Retina (tissue), 1 donor: Measurements from ENCODE around the gene SLC1A7.

Experiments
- DNase-seq: peaks from one replicate; pipeline ENCODE4 v3.0.0-alpha.2; 2016

SLC1A7 gene

DNA sequence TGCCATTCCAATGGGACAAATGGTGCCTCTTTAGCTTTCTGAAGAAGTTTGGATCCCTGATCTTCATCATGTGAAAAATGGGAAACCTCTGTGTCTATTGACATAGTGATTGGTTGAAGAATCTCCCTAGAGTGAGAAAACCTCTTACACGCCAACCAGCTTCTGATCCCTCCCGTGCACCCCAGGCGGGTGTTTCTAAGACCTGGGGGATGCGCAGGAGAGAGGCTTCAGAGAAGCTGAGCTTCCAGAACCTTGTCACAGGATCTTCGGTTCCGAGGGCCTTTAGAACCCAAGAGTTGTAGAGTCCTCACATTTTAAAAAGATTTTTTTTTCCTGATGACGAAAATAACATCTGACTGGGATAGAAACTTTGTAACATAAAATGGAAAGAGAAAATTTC lies 69.2 kb downstream of the SLC1A7 start:
- no peak for DNase-seq

DNA sequence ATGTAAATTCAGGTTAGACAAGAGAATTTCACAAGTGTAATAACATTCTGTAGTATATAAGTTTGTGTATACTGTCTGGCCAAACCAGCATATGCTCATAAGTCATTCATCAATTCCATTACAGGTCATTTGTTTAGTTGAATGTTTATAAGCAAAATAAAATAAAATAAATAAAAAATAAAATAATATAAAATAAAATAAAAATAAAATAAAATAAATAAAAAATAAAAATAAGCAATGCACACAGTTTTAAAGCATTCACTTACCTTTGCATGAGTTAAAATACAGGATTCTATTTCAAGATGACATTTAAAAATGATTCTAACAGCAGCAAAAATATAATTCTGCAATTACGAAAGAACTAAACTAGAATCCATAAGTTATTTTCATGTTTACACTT lies 70.5 kb downstream of the SLC1A7 start:
- DNase-seq = no peak

DNA sequence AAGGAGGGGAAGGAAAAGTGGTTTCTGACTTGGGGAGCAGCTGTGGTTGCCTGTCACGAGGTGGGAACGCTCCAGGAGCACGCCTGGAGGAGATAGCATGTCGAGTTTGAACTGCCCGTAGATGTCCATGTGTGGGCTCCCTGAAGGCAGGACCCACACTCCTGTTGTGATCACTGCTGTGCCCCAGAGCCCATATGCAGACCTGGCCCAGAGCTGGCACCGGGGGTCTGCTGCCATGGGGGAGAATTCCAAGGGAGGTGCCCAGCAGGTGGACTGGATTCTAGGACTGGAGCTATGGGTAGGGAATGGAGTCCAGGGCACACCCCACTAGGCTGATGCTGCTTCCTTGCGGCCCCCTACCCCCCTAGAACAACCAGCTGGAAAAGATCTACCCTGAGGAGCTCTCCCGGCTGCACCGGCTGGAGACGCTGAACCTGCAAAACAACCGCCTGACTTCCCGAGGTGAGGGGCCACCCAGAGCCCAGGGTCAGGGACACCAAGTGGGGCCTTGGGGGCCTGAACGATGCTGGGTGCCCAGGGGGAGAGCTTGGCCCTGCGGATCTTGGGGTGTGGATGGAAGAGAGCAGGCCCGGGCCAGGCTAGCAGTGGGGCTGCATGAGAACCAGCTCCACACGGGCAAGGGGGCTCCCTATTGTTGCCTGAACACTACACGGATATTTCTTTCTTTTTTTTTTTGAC lies 71.1 kb downstream of the SLC1A7 start:
- DNase-seq = no peak

DNA sequence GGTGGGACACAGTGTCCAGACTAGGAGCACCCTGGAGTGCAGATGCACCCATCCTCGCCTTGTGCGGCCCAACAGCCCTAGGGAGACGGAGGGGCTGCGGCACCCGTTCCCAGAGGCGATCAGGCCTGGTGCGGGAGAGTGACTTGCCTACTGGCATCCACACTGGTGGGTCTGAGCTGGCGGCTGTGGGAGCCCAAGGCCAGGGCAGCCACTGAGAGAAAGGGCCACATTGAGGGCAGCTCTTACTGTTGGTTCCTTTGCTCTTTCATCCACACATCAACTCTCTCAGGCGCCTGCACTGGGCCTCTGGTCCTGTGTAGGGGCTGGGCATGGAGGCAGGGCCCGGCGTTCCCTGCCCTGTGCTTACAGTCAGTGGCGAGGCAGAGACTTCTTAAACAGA lies 71.8 kb downstream of the SLC1A7 start:
- DNase-seq = no peak

DNA sequence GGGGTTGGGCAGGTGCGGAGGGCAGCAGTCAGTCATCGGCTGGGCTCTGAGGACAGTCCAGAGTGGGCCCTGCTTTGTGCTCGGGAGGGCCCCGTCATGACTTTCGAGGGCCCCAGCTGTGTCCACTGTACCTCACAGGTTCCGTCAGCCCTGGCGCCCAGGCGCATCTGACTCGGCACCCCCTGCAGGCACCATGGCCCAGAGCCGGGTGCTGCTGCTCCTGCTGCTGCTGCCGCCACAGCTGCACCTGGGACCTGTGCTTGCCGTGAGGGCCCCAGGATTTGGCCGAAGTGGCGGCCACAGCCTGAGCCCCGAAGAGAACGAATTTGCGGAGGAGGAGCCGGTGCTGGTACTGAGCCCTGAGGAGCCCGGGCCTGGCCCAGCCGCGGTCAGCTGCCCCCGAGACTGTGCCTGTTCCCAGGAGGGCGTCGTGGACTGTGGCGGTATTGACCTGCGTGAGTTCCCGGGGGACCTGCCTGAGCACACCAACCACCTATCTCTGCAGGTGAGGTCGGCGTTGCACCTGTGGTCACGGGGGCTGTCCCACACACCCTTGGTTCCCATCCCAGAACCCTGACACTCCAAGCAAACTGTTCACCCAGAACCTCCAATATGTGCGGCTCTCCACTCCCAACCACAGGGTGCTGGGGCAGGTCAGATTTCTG lies 72.6 kb downstream of the SLC1A7 start:
- no peak for DNase-seq

DNA sequence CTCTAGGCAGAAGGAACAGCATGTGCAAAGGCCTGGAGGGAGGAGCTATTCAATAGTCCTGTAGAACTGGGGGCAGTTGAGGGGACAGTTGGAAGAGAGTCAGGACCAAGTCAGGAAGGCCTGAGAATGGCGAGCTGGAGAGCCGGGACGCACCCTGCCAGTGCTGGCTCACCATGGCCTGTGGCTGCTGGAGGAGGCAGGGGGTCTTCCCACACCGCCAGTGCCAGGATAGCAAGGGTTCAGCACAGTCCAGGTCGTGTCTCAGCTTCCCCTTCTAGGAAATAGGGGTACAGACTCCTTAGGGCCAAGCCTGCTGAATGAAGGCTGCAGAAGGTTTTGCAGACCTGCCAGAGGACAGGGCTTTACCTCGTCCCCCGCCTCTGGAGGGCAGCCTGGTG lies 73.2 kb downstream of the SLC1A7 start:
- DNase-seq = no peak

DNA sequence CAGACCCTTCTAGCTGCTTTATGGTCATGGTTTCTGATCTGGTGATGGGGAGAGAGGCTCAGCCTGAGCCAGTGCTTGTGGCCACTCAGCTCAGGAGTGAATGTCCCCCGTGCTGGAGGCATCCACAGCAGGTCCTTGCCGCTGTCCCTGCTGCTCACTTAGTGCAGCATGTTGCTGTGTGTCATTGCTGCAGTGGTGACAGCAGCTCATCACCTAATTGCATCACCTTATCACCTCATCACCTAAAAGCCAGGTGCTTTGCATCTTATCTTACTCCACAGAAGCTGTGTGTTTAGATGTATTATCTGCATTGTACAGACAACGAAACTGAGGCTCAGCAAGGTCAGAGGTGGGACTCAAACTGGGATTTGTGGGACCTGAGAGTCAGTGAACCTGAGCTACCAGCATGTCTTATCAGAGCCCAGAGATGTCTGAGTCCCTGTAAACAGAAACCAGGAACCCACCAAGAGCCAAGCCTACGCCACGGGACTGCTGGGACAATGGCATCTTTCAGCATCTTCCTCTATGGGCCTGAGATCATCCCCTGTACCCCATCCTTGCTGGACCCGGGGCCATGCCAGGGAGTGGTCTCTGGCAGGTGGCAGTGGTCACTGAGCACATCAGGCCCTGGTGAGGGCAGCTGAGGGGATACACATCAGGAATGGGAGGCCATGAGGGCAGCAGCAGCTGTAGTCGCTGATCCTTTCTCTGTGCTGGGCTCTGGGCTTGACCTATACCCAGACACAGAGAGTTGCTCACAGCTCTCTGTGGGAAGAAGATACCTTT lies 73.9 kb downstream of the SLC1A7 start:
- DNase-seq = no peak

DNA sequence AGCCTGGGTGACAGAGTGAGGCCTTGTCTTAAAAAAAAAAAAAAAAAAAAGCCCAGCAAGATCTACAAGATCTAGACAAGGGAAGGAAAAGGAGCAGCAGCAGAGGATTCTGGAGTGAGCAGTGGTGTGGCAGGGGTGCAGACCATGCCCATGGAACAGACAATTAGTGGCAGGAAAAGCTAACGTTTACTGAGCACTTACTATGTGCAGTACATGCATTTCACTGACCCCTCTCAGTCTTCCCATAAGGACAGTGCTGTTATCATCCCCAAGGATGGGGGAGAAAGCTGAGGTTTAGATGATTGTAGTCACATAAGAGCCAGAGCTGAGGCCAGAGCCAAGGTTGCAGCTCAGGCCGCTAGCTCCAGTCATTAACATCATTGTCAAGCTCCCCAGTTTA lies 74.6 kb downstream of the SLC1A7 start:
- DNase-seq = no peak

DNA sequence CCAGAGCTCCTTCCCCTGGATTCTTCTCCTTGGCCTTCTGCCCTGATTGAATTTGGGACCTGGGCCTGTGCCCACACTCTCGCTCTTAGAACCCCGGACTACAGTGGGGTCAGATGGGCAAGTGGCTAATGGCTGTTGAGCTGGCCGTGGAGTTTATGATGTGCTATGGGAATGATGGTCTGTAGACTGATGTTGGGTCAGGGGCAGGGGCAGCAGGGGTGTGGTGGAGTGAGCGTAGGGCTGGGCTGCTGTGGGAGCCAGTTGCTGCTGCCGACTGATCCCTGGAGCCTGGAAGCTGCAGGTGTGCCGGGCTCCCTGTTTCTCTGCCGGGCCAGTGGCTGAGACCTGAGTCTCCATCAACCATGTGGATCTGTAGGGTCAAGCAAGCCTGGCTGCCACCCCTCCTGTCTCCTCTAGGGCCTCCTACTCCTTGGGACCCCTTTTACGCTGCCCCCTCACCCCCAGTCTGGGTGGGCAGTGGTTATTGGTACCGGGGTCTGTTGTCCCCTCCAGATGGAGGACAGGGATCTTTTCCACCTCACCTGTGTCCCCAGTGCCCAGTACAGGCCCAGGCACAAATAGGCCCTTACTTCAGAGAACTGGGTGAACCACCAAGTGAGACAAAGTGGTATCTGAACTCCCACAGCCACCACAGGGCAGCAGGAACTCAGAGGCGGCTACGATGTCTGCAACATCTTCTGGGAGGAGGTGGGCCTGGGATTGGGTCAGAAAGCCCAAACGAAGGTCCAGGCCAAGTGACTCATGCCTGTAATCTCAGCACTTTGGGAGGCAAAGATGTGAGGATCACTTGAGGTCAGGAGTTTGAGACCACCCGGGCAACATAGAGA lies 75.3 kb downstream of the SLC1A7 start:
- no peak for DNase-seq

DNA sequence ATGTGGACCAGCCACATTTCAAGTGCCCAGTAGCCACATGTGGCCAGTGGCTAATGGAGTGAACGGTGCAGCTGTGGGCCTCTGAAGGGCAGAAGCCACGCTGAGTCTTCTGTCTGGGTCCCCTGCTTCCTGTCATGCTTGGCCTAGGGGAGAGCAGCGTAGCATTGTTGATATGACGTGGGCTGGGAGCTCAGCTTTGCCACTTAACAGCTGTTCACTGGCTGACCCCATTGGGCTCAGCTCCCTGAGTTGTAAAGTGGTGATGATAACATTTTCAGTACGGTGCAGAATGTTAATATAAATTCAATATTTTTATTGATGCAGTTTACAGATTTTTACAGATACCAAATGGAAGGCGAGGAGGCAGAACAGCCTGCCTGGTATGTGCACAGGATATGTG lies 76.0 kb downstream of the SLC1A7 start:
- DNase-seq = no peak

DNA sequence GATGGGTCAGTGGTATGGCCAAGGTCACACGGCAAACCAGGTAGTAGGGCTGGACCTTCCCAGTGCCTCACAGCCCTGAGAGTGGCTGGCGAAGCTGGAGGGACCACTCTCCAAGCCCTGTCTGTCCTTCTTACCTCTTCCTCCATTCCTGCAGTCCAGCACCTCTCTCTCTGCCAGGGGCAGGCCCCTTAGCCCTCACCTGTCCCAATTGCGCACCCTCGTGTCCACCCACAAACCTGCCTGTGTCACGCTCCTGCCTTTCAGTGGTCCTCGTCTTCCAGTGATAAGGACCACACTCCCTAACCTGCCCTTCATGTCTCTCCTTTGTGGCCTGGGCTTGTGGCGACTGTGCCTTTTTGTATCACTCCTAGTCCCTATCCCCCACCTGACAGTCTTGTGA lies 77.0 kb downstream of the SLC1A7 start:
- DNase-seq = no peak

DNA sequence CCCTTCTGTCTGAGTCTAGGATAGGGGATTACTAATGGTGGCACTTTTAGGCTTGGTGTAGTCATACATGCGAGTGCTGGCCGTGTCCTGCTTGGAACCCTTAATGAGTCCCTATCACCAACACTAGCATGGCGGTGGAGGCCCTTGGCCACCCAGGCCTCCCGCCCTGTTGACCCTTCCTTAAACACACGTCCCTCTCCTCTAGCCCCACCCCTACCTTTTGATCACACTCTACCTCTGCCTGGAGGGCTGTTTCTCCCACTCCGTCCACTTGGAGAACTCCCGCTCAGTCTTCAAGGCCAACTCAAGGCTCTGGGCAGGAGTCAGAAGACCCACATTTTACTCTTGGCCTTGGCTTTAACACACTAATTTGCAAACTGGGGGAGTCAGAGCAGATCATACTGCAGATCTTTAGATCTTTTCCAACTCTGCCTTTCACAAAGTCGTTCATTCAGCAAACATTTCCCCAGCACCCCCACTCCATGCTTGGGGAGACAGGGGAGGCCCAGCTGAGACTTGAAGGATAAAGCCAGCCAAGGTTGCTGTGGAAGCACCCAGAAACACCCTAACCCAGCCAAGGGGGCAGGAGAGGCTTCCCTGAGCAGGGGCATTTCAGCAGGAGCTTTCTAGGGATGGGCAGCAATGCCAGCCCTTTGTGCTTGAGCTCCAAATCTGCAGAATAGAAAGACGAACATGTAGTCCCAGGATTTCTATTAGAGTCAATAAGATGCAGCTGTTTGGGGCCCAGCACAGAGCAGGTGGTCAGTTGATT lies 78.5 kb downstream of the SLC1A7 start:
- no peak for DNase-seq

DNA sequence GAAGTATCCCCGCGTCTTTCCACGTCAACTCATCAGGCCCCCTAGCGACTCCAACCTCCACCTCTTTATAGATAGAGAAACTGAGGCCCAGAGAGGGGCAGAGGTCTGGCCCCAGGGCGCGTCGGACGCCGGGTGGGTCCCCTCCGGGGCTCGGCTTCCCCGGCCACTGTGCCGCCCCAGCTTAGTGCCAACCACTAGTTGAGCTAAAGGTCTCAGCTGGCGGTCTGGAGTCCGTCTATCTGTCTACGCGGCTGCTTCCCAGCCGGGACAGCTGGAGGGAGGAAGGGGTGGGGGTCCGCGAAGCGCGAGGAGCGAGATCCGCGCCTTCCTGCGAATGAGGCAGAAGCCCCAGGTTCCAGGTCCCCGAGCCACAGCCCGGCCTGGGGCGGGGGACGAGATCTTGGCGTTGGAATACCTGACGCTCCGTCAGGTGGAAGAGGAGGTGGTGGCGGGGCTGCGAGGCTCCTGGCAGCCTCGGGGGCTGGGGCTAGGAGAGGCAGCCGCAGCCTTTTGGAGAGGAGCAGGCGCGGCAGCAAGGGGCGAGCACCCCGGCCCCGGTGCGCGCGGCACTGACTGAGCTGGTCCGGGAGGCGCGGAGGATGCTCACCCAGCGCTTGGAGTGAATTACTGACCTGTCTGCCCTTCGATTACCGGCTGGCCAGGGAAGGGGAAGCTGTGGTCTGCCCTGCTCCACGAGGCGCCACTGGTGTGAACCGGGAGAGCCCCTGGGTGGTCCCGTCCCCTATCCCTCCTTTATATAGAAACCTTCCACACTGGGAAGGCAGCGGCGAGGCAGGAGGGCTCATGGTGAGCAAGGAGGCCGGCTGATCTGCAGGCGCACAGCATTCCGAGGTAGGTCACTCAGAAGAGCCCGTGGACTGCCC lies 79.5 kb downstream of the SLC1A7 start:
- peak; percentile 61 for DNase-seq

DNA sequence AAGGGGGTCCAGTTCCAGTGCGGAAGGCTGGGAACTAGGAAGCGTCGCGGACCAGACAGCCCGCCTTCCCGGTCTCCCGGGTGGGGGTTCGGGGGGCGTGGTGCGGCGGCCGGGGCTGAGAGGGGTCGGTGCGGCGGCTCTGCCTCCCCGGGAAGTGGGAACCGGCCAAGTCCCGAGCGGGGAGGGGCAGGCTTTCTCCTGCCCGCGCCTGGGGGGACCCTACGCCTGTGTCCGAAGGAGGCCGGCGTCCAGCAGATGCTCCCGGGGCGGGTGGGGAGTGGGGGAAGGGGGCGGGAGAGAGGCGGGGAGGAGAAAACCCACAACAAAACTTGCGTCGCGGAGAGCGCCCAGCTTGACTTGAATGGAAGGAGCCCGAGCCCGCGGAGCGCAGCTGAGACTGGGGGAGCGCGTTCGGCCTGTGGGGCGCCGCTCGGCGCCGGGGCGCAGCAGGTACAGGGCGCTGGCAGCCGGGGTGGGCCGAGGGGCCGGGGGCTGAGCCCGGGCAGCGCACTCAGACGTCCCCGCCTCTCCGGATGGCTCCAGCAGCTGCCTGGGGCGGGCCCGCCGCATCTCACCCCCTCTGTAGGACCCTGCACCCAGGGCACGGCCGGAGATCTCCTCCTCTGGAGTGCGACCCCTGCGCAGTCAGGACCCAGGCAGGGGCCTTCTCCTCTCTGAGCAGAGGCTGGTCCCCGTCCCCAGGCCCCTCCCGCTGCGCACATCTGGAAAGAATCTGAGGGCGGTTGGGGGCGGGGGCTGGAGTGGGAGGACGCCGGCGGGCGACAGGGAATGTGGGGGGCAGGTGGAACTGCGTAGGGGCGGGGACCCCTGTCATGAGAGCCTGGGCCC lies 80.4 kb downstream of the SLC1A7 start, which contains the start of gene PODN:
TSS of gene PODN (plus strand) at position 355 of the 849 bp plus-strand sequence. CDS start 7,643 bp downstream, outside the sequence.
- peak; percentile 44 for DNase-seq

DNA sequence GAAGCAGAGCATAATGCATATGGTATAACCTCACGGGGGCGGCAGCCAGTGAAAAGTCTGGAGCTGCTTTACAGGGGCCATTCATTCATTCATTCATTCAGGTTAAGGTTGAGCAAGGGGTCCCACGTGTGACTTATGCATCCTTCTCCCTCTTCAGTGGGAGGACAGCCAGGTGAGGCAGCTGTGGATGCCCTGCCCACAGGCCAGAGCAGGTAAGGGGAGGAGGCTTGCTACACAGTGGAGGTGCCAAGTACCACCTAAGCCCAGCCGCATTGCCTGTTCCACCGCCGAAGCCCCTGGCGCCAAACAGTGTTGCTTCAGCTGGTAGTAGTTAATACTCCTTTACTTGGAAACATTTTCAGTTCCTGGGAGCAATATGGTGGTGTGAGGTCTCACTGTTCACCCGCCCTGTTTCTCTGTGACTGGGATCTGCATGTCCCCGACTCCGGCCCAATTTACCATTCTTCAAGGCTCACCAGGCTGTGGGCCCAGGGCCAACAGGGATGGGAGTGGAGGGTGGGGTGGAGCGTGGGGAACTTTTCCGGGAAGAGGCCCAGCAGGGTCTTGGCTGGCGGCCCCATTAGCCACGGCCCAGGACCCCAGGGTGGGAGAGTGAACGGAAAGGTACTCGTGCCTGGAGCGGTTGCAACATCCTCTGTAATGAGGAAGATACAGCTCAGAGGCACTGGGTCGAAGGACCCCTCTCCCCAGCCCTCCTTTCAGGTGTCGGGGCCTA lies 81.1 kb downstream of the SLC1A7 start:
- DNase-seq = no peak

DNA sequence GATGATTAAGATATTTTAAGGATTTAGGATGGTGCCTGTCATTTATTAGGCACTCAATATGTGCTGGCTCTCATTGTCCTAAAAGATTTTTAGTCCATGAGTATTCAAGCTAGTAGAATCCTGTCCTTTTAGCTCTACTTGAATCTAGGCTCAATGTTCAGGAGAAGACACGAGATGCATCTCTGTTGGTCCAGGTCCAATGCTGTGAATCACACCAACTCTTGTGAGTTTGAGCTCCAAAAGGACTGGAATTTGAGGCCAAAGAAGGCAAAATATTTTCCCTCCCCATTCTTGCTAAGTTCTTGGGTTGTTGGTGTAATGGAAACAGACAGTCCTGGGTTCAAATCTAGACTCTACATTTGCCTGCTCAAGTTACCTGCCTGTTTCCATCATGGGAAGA lies 81.9 kb downstream of the SLC1A7 start:
- no peak for DNase-seq

DNA sequence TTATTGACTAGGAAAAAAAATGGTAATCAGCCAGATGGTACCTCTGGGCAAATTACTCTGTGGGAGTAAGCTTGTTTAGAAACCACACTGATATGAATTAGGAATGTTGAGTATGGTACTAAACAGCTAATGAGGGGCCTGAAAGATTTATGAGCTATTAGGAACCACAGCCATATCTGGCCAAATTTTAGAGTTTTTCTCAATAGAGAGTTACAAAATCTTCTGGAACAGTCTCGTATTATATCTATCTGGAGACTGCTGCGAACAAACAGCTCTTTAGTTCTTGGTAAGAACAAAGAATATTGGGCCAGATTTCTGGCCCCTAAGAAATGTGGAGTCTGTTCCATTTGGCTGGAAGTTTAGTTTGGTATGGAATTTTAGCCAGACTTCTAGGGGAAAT lies 85.3 kb downstream of the SLC1A7 start:
- DNase-seq = no peak

DNA sequence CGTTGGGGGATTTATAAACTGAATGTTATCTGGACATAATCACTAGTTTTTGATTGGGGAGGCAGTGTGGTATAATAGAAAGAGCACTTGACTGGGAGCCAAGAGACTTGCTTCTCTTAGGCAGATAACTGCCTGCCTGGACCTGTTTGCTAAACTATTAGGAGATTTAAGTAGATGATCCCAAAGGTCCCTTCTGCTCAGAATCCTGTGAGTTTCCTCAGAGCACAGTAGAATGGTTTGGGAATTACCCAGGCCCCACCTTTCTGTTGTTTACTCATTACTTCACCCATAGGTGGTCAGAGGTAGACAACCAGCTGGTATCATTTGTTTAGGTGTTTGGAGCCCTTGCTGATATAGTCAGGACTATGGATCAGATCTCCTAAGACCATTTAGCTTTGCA lies 90.8 kb downstream of the SLC1A7 start:
- DNase-seq = no peak

DNA sequence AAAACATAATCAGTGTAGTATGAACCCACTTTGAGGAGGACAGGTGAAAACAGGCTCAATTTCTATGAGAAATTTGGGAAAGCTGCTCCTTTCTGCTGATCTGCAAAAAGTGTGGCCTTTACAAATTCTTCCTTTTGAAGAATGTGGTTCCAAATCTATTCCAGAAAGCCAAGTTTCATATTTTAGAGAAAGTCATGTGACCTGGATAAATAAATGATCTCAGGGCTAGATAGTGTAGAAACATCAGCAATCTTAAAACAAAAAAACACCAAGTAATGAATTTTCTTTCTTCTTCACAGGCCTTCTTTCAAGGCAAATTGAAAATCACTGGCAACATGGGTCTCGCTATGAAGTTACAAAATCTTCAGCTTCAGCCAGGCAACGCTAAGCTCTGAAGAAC lies 92.1 kb downstream of the SLC1A7 start:
- DNase-seq = no peak
